K562 (cell line): ENCODE results near the gene PACS1. TPM values are rescaled to one million over a fixed set of nuclear protein-coding genes. Genes with fewer than 3 reads are reported as not detected.

ENCODE experiments used
- ATAC-seq: fragments of 200-7000 bp; cut with Tn5 transposase; 3 replicates; pipeline ENCODE4 v1.9.1; 2020; ENCODE audit warnings: moderate library complexity
- BruUV-seq: library from RNA; stranded (reverse); fragments of 400-500 nt; replicated peaks from 2 replicates; lab custom pipeline; 2021; lab: Mats Ljungman, UMichigan
- CTCF ChIA-PET: fragments of 300-600 bp; formaldehyde crosslinking; extraction: SDS; loops from one replicate; lab custom pipeline; 2021; ENCODE audit warnings: low intra/inter-chr PET ratio; lab: Yijun Ruan, JAX
- POLR2A ChIA-PET: fragments of 300-600, 350-650 bp; sonication (Branson Sonifier 250); formaldehyde crosslinking; extraction: SDS; loops from one replicate; lab custom pipeline; 2021; ENCODE audit warnings: antibody characterized with exemption, inconsistent platforms; lab: Yijun Ruan, JAX
- DNase-seq, 4 experiments: peaks; one replicate each; pipeline versions ENCODE4 v3.0.0 to v3.0.0-alpha.2; 2011 to 2018; ENCODE audit warnings: low spot score in 3 of 4, mixed read lengths in 3 of 4; ENCODE audit errors: extremely low read depth in 1 of 4
- FAIRE-seq: peaks from 2 replicates; lab custom pipeline; 2011; peaks lifted over from hg19 to GRCh38; lab: Jason Lieb, UNC
- H2AFZ ChIP-seq: 2 replicates; pipeline ENCODE4 v1.6.0; 2011; ENCODE audit warnings: low read depth, low read length, control low read depth, inconsistent platforms
- H3K27ac ChIP-seq: fragments of 200-600 bp; 3 replicates; pipeline ENCODE4 v1.8.0; 2011; ENCODE audit warnings: low read depth, mild to moderate bottlenecking, control low read depth, inconsistent platforms, low read length, moderate library complexity, mixed read lengths; ENCODE audit errors: extremely low read depth
- H3K27me3 ChIP-seq, 2 experiments: fragments of 300-600 bp in 1 of 2; 2 replicates in 1 of 2; 3 replicates in 1 of 2; pipeline versions ENCODE4 v1.6.0 to v1.8.0; 2011; ENCODE audit warnings: inconsistent platforms in 2 of 2, low read length in 2 of 2, mild to moderate bottlenecking in 1 of 2, mixed read lengths in 1 of 2, moderate library complexity in 1 of 2; ENCODE audit not compliant: control insufficient read depth in 2 of 2, insufficient read depth in 2 of 2
- H3K36me3 ChIP-seq: fragments of 300-600 bp; 3 replicates; pipeline ENCODE4 v1.8.0; 2011; ENCODE audit warnings: mild to moderate bottlenecking, low read length, inconsistent platforms; ENCODE audit not compliant: control insufficient read depth, insufficient read depth
- H3K4me1 ChIP-seq, 2 experiments: fragments of 200-600 bp in 1 of 2; replicated peaks in 1 of 2; 2 replicates in 1 of 2; 3 replicates in 1 of 2; pipeline versions ENCODE4 v1.5.1 to v1.8.0; 2011; ENCODE audit warnings: inconsistent platforms in 2 of 2, low read length in 2 of 2, mild to moderate bottlenecking in 1 of 2, mixed read lengths in 1 of 2, moderate library complexity in 1 of 2; ENCODE audit not compliant: control insufficient read depth in 2 of 2, insufficient read depth in 2 of 2
- H3K4me2 ChIP-seq: 2 replicates; pipeline ENCODE4 v1.6.1; 2011; ENCODE audit warnings: low read length, control low read depth, inconsistent platforms, mixed read lengths; ENCODE audit not compliant: insufficient read depth
- H3K4me3 ChIP-seq: fragments of 200-600 bp; sonication (generic), shearing (Covaris generic); 2 replicates; pipeline ENCODE4 v1.5.1; 2016; ENCODE audit warnings: control low read depth, inconsistent platforms
- H3K79me2 ChIP-seq: fragments of 200-600 bp; 3 replicates; pipeline ENCODE4 v1.8.0; 2011; ENCODE audit warnings: low read length, inconsistent platforms; ENCODE audit not compliant: control insufficient read depth, insufficient read depth
- H3K9ac ChIP-seq, 2 experiments: 2 replicates each; pipeline versions ENCODE4 v1.6.0 to v1.6.1; 2011; ENCODE audit warnings: low read depth in 2 of 2, low read length in 2 of 2, control low read depth in 1 of 2, inconsistent platforms in 1 of 2, mild to moderate bottlenecking in 1 of 2, mixed read lengths in 1 of 2; ENCODE audit not compliant: insufficient read depth in 1 of 2
- H3K9me1 ChIP-seq: one replicate; pipeline ENCODE4 v1.6.0; 2011; ENCODE audit warnings: inconsistent platforms, mild to moderate bottlenecking, low read length, moderate library complexity; ENCODE audit not compliant: control insufficient read depth, insufficient read depth
- H3K9me3 ChIP-seq: replicated peaks from 2 replicates; pipeline ENCODE4 v1.5.1; 2011; ENCODE audit warnings: low read depth, low read length, inconsistent platforms; ENCODE audit not compliant: control insufficient read depth, insufficient read depth
- H4K20me1 ChIP-seq: replicated peaks from 2 replicates; pipeline ENCODE4 v1.6.1; 2011; ENCODE audit warnings: low read length, inconsistent platforms, mixed read lengths; ENCODE audit not compliant: control insufficient read depth, insufficient read depth
- CC2D1A ChIP-seq: fragments of 450-650 bp; IDR thresholded peaks from 2 replicates; pipeline ENCODE4 v1.6.1; 2017; ENCODE audit warnings: mild to moderate bottlenecking
- DDX20 ChIP-seq: fragments of 450-650 bp; IDR thresholded peaks from 2 replicates; pipeline ENCODE4 v1.6.1; 2016; ENCODE audit warnings: missing genetic modification characterization, low read depth, mild to moderate bottlenecking, missing compliant biosample characterization, moderate library complexity
- DIDO1 ChIP-seq: fragments of 450-650 bp; IDR thresholded peaks from 2 replicates; pipeline ENCODE4 v1.6.1; 2016; ENCODE audit warnings: low read depth, missing biosample characterization, missing genetic modification characterization
- HDAC2 ChIP-seq: fragments of 450-650 bp; IDR thresholded peaks from 2 replicates; pipeline ENCODE4 v1.6.1; 2016; ENCODE audit warnings: mild to moderate bottlenecking
- NFIX ChIP-seq: fragments of 250-450 bp; sonication (Bioruptor Pico); IDR thresholded peaks from 2 replicates; pipeline ENCODE4 v1.4.0; 2020; ENCODE audit warnings: low read depth, mild to moderate bottlenecking, moderate library complexity
- POLR2AphosphoS2 ChIP-seq: IDR thresholded peaks from 2 replicates; pipeline ENCODE4 v1.6.1; 2012; ENCODE audit warnings: low read length, improper control_type of control experiment
- STAT5B ChIP-seq: fragments of 250-450 bp; sonication (Bioruptor Pico); IDR thresholded peaks from 2 replicates; pipeline ENCODE4 v1.8.0; 2021; ENCODE audit warnings: mild to moderate bottlenecking, inconsistent platforms
- ZBTB1 ChIP-seq: sonication (generic); formaldehyde crosslinking; IDR thresholded peaks from 2 replicates; pipeline ENCODE4 v1.8.1; 2023; ENCODE audit warnings: missing genetic modification reagents, low read depth, mild to moderate bottlenecking, borderline replicate concordance
- ZMIZ1 ChIP-seq, 2 experiments: fragments of 150-350 bp in 1 of 2; IDR thresholded peaks; 2 replicates each; pipeline ENCODE4 v1.6.1; 2012 to 2016; ENCODE audit warnings: low read depth in 2 of 2, low read length in 2 of 2, mild to moderate bottlenecking in 1 of 2, moderate library complexity in 1 of 2
- WGBS: fragments of 100-300 bp; shearing (Covaris generic); methylation state at CpG from one replicate; pipeline ENCODE4 v1.1.6; 2016; ENCODE audit warnings: low coverage, mixed read lengths; ENCODE audit not compliant: insufficient coverage; ENCODE audit errors: missing lambda C conversion rate; 5-methylcytosine and 5-hydroxymethylcytosine counted together
- in situ Hi-C: fragments of 300-500 bp; cut with MboI; formaldehyde crosslinking; loops from 4 replicates; pipeline ENCODE4 v1.15.0; 2018; ENCODE audit warnings: inconsistent platforms, mixed read lengths
- intact Hi-C: fragments of 100-400 bp; cut with micrococcal nuclease; formaldehyde crosslinking; loops from 2 replicates; pipeline ENCODE4 v1.14.2; 2022
- polyA plus RNA-seq, 8 experiments: library from polyadenylated mRNA; depleted of rRNA in 4 of 8; stranded (reverse) in 5 of 8; unstranded in 3 of 8; fragments of >200 nt; fragmentation: Nextera tagmentation in 2 of 8; fragmentation: Illumina TruSeq in 1 of 8; extraction: Ambion mirVana in 2 of 8; extraction: Trizol in 1 of 8; gene quantifications; 2 replicates each; pipeline versions ENCODE4 v1.2.1 to v1.2.3, GENCODE V29; 2011 to 2014; ENCODE audit warnings: inconsistent platforms in 1 of 8, missing spikeins in 1 of 8
- total RNA-seq, 7 experiments: library from RNA; depleted of rRNA in 6 of 7; stranded (reverse); fragments of >200 nt in 6 of 7; fragmentation: Illumina TruSeq in 2 of 7; extraction: Trizol in 2 of 7; gene quantifications; 2 replicates each; pipeline versions ENCODE4 v1.2.1 to v1.2.3, GENCODE V29; 2011 to 2021; ENCODE audit warnings: low replicate concordance in 1 of 7
- TF ChIP-seq, protein P1 (sequence below), 2 experiments: fragments of 450-650 bp; conservative IDR thresholded peaks; 2 replicates each; pipeline ENCODE4 v1.6.1; 2017; ENCODE audit warnings: mild to moderate bottlenecking in 2 of 2, moderate library complexity in 2 of 2

The PACS1 gene
- total and polyA plus RNA-seq, 9 of the 15 experiments (the other 6 are each of a cell fraction or from before 2014, with no cell fraction given) = 0.34 to 28.1 (median 8.5) TPM

DNA sequence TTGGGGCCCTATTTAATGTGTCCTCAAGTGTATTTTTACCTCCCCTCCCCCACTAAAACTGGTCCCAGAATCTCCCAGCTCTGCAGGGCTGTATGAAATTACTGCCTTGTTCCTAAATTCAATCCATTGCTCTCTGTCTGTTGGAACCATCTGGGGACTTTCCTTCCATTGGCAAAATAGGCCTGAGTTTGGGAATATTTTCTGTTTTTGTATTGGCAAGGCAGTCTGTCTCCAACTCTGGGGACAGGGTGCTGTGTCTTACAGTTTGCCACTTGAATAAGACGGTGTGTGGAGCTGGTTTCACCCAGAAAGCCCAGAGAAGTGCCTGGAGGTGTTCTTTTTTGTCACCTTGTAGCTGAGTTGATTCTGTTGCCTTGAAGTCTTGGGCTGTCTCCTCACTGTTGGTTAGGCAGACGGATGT, 1.3 kb downstream of the PACS1 start:
- peak overlapping the region; percentile 75; the same call in 1 of the 2 replicates for H2AFZ ChIP-seq
- no peak for DNase-seq
- ATAC-seq = no peak
- H3K27ac ChIP-seq = peak overlapping the region; percentile 18; the same call in 2 of the 3 replicates
- in situ Hi-C loops (no loop called here), intact Hi-C loops (no loop called here)
- H3K9me1 ChIP-seq = no peaks in the 10 kb centered on the region
- CTCF ChIA-PET = interaction anchor here (0.7 kb wide), 1 partner anchor 78 kb away, joined by 3 read pairs; no protein-coding TSS in a partner anchor
- peak; percentile 52 for FAIRE-seq
- H4K20me1 ChIP-seq = peaks cover 4% of the 10 kb centered on the region; the same call in 1 of the 2 replicates
- H3K4me1 ChIP-seq = peaks cover 19 to 31% of the 10 kb centered on the region in 2 experiments
- H3K4me3 ChIP-seq = peak overlapping the region; percentile 72
- H3K9me3 ChIP-seq = no peaks in the 10 kb centered on the region
- H3K27me3 ChIP-seq = no peaks in the 10 kb centered on the region
- H3K36me3 ChIP-seq = peaks cover 50% of the 10 kb centered on the region
- H3K4me2 ChIP-seq = peak overlapping the region; percentile 83
- H3K9ac ChIP-seq = peak overlapping the region; percentile 63 to 93; a peak in 3 of 4 replicates
- TSS peak; percentile 28 for BruUV-seq
- POLR2A ChIA-PET = interaction anchor here (0.6 to 5.5 kb wide), 9 partner anchors 8 to 222 kb away, joined by 3 to 47 read pairs (median 5); no protein-coding TSS in a partner anchor
- 23% methylated on average over 2 of the region's 2 CpGs for WGBS
- no peak for TF ChIP-seq HDAC2
- TF ChIP-seq, protein P1, sequence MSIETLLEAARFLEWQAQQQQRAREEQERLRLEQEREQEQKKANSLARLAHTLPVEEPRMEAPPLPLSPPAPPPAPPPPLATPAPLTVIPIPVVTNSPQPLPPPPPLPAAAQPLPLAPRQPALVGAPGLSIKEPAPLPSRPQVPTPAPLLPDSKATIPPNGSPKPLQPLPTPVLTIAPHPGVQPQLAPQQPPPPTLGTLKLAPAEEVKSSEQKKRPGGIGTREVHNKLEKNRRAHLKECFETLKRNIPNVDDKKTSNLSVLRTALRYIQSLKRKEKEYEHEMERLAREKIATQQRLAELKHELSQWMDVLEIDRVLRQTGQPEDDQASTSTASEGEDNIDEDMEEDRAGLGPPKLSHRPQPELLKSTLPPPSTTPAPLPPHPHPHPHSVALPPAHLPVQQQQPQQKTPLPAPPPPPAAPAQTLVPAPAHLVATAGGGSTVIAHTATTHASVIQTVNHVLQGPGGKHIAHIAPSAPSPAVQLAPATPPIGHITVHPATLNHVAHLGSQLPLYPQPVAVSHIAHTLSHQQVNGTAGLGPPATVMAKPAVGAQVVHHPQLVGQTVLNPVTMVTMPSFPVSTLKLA (conservative IDR thresholded peaks at IDR 0.05) = peak in 1 of 2 experiments; percentile 7; a peak in 1 of 4 replicates
- peaks cover 34% of the 10 kb centered on the region for H3K79me2 ChIP-seq

DNA sequence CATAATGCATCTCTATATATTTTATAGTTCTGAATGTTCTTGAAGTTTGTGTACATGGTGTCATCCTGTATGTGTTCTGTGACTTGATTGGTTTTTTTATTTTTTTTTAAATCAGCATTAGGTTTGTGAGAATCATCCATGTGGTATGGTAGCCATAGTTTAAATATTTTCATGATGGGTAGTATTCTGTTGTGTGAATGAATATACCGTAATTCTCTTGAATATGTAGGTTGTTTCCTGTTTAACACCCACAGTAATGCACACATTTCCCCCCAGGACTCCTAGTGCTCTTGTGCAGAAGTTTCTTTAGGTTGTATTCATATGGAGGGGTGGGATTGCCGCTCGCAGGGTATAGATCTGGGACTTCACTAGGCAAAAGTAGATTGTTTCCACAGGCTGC, 2.0 kb downstream of the PACS1 start:
- no peak overlapping the region for H3K27ac ChIP-seq
- intact Hi-C loops (no loop called here), in situ Hi-C loops (no loop called here)
- peaks cover 47% of the 10 kb centered on the region for H3K36me3 ChIP-seq
- H2AFZ ChIP-seq = no peak overlapping the region
- no peak overlapping the region for H3K9ac ChIP-seq
- WGBS = 81% methylated on average over 3 of the region's 3 CpGs
- peaks cover 4% of the 10 kb centered on the region; the same call in 1 of the 2 replicates for H4K20me1 ChIP-seq
- peaks cover 36% of the 10 kb centered on the region for H3K79me2 ChIP-seq
- POLR2A ChIA-PET = interaction anchor here (1.1 to 5.5 kb wide), 4 partner anchors 8 to 18 kb away, joined by 4 to 47 read pairs (median 26); no protein-coding TSS in a partner anchor
- BruUV-seq = no TSS peak
- peaks cover 19 to 31% of the 10 kb centered on the region in 2 experiments for H3K4me1 ChIP-seq
- no peaks in the 10 kb centered on the region for H3K9me3 ChIP-seq
- H3K4me3 ChIP-seq = peak overlapping the region; percentile 72; the same call in 1 of the 2 replicates
- no peak overlapping the region for H3K4me2 ChIP-seq
- no peak for ATAC-seq
- H3K27me3 ChIP-seq = no peaks in the 10 kb centered on the region
- H3K9me1 ChIP-seq = no peaks in the 10 kb centered on the region
- CTCF ChIA-PET = interaction anchor here (0.7 kb wide), 1 partner anchor 77 kb away, joined by 3 read pairs; no protein-coding TSS in a partner anchor
- no peak for FAIRE-seq
- no peak for DNase-seq
- no peak for TF ChIP-seq DIDO1 (tag)
- no peak for TF ChIP-seq CC2D1A
- no peak for TF ChIP-seq ZMIZ1 (IDR thresholded peaks at IDR 0.05; ENCODE audit: low read depth in 2 of 2, low read length in 2 of 2)
- no peak for TF ChIP-seq STAT5B (CRISPR knock-in tag)
- no peak for TF ChIP-seq POLR2AphosphoS2
- TF ChIP-seq NFIX (CRISPR knock-in tag) = no peak
- TF ChIP-seq ZBTB1 (CRISPR knock-in tag) = no peak
- no peak for TF ChIP-seq DDX20 (tag)
